RCC 7860 (cell line): ENCODE results near the gene EVA1A.
A peak's percentile ranks its signal among the peaks of the same experiment; 100 is the strongest.

Source experiments
- DNase-seq: peaks from one replicate; pipeline ENCODE4 v3.0.0-alpha.2; 2015; ENCODE audit warnings: low spot score
- FAIRE-seq: peaks from 2 replicates; lab custom pipeline; 2012; peaks lifted over from hg19 to GRCh38; lab: Jason Lieb, UNC

Gene EVA1A

DNA sequence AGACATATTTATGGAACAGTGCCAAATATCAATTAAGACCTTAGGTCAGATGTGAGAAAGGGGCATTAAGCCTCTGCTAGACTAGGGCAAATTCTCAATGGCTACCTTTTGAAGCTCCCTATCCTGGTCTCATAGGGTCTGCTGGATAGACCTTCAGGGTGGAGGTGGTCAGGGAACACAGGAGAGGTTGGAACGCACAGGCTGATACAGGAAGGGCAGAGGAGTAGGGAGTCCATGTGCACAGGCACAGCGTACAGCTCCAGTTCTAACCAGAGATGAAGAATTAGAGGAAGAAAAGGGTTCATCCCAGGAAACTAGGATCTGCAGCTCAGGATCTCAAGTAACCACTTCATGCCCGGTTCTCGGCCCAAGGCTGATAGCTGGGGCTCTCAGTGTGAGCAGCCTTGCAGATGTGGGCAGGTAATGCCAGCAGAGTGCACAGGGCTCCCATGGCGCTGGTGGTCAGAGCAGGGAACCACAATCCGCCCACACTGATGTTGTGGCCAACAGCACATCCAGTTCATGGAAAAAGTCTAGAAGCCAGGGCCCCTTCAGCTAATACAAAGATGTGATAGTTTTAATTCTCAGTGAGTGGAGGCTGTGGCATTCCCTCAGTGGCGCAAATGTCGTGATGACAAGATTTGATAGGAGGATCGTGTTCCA lies 3.4 kb upstream of the EVA1A start:
- FAIRE-seq (no peak), DNase-seq (no peak)

DNA sequence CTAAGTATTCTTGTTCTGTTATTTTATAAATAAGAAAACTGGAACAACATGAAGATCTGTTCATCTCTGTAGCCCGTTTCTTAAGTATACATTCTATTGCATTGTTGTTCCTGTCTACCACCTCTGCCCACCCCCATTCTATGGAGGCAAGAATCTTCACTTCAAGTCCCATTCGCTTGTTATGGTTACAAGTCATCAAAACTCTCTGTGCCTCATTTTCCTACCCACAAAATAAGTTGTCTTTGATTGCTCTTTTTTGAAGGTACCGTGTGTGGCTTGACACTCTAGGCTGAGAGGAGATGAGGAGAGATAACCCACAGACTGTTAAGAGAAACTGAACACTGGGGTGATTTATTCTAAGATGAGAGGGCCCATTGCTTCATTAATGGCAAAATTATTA lies 2.9 kb upstream of the EVA1A start:
- FAIRE-seq (no peak), DNase-seq (no peak)

DNA sequence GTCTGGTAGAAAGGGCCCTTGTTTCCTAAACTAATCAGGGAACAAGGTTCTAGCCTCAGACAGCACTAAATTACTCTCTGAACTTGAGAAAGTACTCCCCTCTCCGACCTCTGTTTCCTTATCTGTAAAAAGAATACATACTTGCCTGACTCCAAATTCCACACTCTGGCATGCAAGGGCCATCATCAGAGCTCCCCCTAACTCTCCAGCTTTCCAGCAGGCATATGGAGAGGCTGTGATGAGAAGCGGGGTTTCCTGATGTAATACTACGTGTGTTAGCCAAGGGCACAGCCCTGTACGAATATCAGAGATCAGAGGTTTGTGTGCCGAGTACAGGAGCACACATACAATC lies 1.8 kb upstream of the EVA1A start:
- DNase-seq (no peak), FAIRE-seq (no peak)

DNA sequence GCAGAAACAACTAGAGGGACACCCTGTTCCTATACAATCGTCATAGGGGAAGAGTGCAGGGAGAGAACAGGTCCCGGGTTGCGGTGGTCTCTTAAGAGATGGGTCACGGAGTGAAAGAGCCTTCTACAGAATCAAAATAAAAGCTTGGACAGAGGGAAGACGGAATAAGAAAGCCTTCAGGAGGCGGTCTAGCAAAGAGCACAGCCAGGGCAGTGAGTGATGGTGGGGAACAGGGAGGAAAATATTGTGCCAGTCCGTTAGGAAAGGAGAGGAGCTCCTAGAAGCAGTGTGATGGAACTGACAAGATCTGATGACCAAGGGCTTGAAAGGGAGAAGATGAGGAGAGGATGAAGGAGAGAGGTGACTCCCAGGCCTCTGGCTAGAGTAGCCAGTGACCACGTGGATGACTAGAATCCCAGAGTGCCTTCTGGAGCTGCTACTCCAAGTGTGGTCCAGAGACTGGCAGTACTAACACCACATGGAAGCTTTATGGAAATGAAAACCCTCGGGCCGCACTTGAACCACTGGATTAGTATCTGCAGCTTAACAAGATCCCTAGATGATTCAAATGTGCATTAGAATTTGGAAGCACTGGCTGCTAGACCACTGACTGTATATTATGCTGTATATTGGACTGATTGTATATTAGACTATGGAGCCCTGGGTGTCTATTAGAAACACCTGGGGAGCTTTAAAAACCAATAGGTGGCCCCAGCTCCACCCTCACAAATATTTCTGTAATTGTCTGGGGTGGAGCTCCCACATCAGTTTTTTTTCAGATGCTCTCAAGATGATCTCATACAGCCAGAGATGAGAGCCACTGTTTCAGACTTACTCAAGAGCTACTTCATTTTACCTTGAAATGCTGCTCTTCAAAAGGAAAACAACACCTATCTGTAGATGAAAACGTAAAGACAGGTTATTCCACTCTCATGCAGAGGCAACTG lies 1.1 kb upstream of the EVA1A start:
- FAIRE-seq: no peak
- peak; percentile 25 for DNase-seq

DNA sequence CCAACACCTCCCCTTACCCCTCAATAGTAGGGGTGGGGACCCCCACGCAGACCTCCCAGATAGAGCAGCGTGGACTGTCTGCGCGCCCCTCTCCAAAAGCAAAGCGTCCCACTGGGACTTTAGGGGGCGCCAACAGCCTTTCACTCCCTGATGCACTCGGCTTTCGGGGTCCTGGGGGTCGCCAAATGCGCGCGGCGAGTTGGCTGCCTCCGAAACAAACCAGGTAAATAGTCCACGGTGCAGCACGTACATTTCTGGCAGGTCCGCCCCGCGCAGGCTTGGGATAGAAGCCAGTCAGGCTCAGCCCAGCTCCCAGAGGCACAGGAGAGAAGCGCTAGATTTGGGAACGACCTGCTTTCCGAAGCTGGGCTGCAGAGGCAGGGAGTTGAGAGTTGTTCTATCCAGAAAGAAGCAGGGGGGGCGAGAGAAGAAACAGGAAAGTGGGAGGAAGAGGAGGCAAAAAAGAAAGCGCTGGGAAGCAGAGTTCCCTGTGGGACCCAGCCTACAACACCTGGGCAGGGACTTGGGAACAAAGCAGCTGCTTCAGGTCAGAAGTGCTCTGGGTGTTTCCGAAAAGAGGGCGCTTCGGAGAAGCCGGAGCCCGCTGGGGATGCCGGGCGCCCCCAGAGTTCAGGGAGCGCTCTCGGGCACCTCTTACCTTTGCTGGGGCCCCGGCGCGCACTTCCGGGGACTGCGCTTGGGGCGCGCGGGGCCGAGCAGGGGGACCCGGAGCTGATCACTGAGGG lies 544 bp downstream of the EVA1A start:
- DNase-seq: no peak
- FAIRE-seq: no peak

DNA sequence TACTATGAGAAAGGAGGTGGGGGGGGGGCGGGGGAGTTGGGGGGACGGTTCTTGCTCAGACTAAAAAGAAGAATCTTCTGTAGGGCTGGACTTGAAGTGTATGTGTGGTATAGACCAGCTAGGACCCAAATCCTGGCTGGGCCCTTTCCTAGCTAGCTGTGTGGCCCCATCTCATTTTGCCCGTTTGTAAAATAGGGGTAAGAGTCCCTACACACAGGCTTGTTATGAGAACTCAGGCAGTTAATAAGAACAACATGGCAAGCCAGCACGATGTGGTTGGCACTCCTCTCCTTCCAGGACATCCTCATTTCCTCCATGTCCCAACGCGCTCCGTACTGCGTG lies 1.1 kb downstream of the EVA1A start:
- FAIRE-seq: no peak
- no peak for DNase-seq

DNA sequence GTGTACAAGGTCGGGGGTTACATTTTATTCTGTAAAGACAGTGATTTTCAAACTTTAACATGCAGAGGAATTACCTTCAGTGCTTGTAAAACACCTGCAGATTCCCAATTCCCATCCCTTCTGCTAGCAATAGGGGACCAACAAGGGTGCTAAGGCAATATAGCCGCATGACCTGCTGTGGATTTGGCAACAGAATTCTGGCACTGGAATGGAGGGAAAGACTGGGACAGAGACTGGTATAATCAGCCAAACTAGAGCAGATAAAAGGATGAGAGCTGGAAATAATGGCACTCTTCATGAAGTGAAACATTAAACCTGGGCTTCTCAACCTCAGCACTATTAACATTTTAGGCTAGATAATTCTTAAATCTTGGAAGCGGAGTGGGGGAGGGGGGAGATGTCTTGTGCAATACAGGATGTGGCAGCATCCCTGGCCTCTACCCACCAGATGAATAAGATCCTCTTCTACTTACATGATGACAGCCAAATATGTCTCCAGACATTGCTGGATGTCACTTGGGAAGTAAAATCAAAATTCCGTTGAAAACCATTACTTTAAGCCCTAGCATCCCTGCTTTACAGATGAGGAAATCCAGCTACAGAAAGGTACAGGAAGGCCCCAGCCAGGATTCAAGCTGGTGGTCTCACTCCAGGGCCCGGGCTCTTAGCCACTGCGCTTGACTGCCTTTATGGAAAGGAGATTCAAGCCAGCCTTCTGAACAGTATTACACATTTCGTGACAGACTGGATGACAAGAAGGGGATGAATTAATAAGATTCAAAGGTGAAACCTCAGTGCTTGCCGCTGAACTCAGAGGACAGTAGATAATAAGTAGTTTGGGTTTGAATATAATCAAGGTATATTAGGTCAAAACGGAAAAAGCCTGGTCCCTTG lies 1.7 kb downstream of the EVA1A start:
- DNase-seq: peak; percentile 54
- peak; percentile 44 for FAIRE-seq

DNA sequence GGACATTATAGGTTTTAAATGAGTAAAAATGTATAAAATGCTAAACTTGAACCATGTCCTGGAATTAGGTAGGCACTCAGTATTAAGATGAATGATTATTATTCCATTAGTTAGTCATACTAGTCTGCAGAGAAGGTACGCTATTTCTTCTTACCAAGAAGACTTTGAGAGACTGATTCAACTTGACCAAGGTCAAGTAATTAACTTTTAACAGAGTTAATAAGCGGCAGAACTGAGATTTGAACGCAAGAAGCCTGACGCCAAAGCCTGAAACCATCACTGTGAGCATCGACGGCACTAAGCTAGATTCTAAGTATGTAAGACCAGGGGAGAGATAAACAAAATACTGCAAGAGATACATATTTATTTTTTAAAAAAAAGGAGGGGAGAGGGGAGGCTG lies 2.6 kb downstream of the EVA1A start:
- FAIRE-seq: no peak
- no peak for DNase-seq

DNA sequence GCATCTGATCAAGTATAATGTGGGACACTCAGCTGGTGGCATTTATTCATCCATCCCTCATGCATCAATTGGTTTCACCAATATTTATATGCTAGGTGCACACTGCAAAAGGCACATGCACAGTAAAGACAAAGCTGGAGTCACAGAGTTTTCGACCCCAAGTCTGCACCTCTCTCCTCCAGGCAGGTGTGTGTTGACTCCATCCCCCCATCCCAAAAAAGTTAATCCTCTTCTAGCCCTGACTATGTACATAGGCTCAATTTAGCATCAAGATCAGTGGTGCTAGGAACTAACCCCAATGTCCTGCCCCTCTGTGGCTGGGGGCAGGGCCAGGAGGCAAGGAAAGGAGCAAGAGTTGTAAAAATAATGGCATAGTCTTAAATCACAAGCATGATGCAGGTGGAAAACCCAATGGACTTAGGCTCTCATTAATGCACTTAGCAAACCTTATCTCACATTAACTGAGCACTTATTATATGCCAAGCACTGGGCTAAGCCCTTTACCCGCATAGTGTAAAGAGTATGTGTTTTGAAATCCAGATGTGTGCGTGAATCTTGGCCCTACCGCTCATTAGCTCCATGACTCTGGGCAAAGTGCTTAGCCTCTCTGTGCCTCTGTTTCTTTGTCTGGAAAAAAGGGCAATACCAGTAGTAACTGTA lies 3.1 kb downstream of the EVA1A start:
- no peak for FAIRE-seq

DNA sequence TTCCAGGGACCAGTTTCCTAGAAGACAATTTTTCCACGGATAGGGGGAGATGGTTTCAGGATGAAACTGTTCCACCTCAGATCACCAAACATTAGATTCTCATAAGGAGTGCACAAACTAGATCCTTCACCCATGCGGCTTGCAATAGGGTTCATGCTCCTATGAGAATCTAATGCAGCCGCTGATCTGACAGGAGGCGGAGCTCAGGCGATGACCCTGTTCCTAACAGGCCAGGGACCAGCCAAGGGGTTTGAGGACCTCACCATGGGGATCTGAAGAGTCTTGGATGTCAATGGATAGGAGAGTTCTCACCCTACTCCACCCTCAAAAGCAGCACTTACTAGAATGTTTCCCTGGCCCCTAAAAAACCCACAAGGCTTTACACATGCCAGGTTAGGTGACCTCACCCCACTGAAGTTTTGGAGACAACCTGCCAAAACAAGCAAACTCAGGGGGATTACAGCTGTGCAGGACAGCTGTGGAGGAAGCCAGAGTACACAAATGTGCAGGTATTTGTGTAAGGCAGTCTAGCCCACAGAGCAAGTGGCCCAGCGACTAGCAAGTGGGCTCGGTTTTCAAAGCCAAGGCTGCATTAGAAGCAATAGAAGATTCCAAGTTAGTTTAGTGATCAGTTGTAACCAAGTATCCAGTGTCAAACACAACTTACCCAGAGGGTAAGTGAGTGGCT lies 3.9 kb downstream of the EVA1A start:
- DNase-seq (no peak), FAIRE-seq (no peak)

More for the DNA sequence above, 3.1 kb downstream of the EVA1A start:
- no peak for DNase-seq

DNA sequence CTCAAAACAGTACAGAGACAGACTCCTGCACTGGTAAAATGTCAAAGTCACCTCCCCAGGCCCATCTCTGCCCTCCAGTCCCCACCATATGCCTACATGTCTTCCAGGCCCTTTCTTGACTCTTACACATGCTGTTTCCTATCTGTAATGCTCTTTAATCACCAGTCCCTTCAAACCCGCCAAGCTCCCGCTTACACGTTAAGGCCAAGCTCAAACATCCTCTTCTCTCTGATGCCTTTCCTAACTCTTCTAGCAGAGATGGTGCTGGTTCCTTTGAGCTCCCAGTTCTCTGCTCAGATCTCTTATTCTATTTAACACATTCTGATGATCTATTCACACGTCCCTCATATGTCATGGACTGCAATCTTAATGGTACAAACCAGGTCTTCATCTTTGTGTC lies 5.0 kb downstream of the EVA1A start:
- FAIRE-seq (no peak), DNase-seq (no peak)

DNA sequence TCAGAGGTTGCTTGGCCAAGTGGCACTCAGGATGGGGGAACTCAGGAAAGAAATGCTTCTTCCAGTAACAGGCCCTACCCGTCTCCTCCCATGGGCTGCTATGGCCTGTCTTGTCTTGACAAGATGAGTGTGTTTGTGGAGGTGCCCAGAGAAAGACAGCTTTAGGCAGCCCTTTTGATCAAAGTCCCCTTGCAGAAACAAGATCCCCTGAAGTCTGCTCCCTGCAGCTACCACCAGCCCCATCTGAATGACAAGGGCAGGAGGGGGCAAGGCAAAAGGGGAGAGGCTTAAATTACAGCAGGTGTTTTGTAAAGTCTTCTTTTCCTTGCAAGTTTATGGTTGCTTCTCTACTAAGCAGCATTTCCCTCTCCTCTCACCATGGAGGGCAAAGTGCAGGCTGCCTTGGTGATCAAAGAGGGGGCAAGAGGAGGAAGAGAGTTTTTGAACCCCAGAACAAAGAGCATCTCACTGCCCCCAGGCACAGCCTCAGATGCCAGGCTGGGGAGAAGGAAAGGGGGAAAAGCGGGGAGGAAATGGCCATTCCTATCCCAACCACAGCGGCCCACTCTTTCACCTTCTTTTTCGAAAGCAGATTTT lies 6.7 kb downstream of the EVA1A start:
- DNase-seq: no peak
- no peak for FAIRE-seq

DNA sequence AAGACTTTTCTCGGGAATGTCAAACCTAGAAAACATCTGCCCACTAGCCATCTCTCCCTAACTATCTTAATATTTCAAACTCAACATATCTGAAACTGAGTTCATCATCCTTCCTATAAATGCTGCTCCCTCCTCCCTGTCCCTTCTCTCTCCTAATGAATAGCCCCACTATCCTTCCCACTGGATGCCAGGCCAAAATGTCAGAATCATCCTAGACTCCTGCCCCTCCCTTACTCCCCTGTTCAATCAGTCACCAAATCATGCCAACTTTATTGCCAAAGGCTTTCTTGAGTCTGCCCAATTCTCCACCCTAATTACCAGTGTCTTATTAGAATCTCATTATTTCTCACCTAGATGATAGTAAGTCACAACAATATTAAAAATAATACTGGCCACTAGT lies 8.5 kb downstream of the EVA1A start:
- FAIRE-seq: no peak

DNA sequence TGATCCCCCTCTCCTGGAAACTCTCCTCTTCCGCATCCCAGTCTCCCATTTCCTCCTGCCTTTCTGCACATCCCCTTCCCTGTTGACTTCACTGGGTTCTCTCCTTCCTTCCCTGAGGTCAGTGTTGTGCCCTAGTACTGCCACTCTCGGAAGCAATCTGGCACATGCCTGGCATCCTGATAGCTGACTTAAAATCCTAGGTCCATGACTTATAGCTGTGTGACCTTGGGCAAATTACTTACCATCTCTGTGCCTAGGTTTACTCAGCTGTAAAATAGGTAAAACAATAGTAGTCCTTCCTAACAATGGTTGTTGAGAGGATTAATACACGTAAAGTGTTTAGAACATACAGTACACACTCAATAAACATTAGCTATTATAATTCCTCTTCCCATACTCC lies 9.3 kb downstream of the EVA1A start:
- DNase-seq: no peak
- no peak for FAIRE-seq

More for the DNA sequence above, 8.5 kb downstream of the EVA1A start:
- DNase-seq: no peak

DNA sequence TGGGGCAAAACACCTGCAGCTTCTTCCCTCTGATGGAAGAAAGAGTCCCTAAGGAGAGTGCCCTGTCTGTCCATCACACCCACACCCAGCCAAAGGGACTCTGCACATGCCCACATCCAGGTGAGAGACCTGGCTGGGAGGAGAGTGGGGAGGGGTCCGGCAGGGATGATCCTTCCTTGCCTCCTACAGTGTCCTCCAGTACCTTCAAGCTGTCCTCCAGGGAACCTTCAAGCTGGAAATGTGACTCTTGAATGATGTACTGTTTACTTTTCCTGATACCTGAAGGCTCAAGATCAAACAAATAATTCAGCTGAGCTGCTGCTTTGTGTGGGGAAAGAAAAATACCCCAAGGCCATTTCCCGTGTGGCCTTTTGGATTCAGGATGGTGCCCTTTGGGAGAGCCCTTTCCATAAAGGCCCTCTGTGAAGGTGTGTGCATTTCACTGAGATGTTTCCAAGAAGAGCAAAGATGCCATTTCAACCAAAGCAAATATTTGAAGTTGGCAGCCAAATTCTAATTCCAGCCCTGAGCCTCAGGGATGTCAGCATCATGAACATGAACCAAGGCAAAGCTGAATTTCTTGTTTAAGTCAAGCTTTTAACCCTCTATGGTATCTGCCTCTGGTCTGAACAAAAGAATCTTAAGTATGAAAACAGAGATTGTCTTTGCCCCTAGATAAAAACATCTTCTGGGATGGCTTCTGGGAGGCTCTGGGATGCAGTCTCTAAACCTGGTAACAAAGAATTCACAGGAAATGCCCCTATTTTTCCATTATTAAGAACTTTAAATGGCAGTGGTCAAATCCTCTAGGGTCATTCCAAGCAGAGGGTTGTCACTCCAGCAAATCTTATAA lies 11.1 kb downstream of the EVA1A start:
- FAIRE-seq (no peak), DNase-seq (no peak)

DNA sequence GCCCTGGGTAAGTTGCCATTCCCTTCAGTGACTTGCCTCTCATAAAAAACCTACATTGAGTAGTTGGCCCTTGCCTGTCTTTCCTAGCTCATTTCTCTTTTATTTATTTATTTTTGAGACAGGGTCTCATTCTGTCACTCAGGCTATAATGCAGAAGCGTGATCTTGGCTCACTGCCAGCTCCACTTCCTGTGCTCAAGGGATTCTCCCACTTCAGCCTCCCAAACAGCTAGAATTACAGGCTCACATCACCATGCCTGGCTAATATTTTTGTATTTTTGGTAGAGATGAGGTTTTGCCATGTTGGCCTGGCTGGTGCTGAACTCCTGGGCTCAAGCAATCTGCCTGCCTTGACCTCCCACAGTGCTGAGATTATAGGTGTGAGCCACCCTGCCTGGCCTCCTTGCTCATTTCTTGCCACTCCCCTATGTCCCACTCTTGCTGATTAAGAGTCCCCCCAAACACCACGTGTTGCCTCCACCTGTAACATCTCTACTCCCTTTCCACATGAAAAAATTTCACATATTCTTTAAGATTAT lies 12.6 kb downstream of the EVA1A start:
- DNase-seq (peak; percentile 23), FAIRE-seq (no peak)

DNA sequence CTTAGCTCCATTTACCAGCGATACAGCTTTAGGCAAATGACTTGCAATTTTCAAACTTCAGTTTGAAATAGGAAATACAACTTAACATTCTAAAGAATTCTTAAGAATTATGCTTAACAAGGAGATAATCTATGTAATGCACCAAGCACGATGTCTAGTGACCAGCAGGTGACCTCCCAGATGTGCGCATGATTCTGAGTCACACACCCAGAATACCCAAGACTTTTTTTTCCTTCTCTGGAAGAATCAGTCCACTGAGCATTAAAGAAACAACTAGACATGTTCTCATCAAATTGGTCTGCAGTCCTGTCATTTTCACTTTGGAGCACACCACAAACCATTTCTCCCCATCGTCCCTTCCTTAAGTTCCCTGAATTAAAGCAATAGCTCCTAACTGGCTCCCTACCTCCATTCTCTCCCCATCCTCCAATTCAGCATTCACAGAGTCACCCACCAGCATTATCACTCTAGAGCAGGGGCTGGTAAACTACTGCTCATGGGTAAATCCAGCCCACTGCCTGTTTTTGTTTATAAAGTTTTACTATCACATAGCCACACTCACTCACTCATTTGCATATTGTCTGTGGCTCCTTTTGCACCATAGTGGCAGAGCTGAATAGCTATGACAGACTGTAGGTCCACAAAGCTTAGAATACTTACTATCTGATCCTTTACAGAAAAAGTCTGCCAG lies 13.2 kb downstream of the EVA1A start:
- FAIRE-seq: peak; percentile 81

More for the DNA sequence above, 13.2 kb downstream of the EVA1A start:
- DNase-seq: peak; percentile 80
